SK-N-SH treated with all-trans-retinoic acid at 6 μM for 48 hours (cell line): ENCODE data around the gene MAPKAPK2.

ENCODE experiments used
- OSR1 ChIP-seq: fragments of 250-450 bp; sonication (Bioruptor Pico); IDR thresholded peaks from 2 replicates; pipeline ENCODE4 v1.8.0; 2022; ENCODE audit warnings: moderate library complexity, mild to moderate bottlenecking, inconsistent platforms
- PPARA ChIP-seq: fragments of 250-450 bp; sonication (Bioruptor Pico); IDR thresholded peaks from 2 replicates; pipeline ENCODE4 v1.5.0; 2020; ENCODE audit warnings: mild to moderate bottlenecking, borderline replicate concordance
- RARB ChIP-seq: fragments of 250-450 bp; sonication (Bioruptor Pico); IDR thresholded peaks from 2 replicates; pipeline ENCODE4 v1.8.0; 2021; ENCODE audit warnings: mild to moderate bottlenecking, moderate library complexity
- ZFP30 ChIP-seq: fragments of 450-650 bp; formaldehyde crosslinking; IDR thresholded peaks from 2 replicates; pipeline ENCODE4 v1.5.0; 2022; ENCODE audit warnings: mild to moderate bottlenecking, moderate library complexity
- ZNF565 ChIP-seq: fragments of 450-650 bp; formaldehyde crosslinking; conservative IDR thresholded peaks from 2 replicates; pipeline ENCODE4 v1.5.0; 2020; ENCODE audit warnings: low read depth, mild to moderate bottlenecking, moderate library complexity

- TF ChIP-seq RARB (CRISPR knock-in tag) (no peak), ZFP30 (CRISPR knock-in tag) (no peak), ZNF565 (CRISPR knock-in tag) (no peak), PPARA (CRISPR knock-in tag) (no peak), OSR1 (CRISPR knock-in tag) (no peak)
These were observed 43.9 kb downstream of the MAPKAPK2 start for GRCh38 chr1:206728697-206728987.
